Esophagus (tissue), 2 donors: ENCODE data around the gene ARHGAP29. TPM values are rescaled to one million over a fixed set of nuclear protein-coding genes. Genes with fewer than 3 reads are reported as not detected.

Source experiments
- H3K27ac ChIP-seq, 2 donors: one replicate each; pipeline ENCODE4 v1.5.1; 2013; ENCODE audit warnings: low read depth in 2 of 2, mild to moderate bottlenecking in 2 of 2, inconsistent platforms in 1 of 2, low read length in 1 of 2, moderate library complexity in 1 of 2
- H3K27me3 ChIP-seq, 2 donors: one replicate each; pipeline ENCODE4 v1.6.1; 2013; ENCODE audit warnings: low read length in 2 of 2, control low read depth in 1 of 2, mild to moderate bottlenecking in 1 of 2; ENCODE audit not compliant: insufficient read depth in 2 of 2, control insufficient read depth in 1 of 2
- H3K36me3 ChIP-seq, 2 donors: one replicate each; pipeline ENCODE4 v1.6.1; 2013; ENCODE audit warnings: low read length in 1 of 2; ENCODE audit not compliant: control insufficient read depth in 2 of 2, insufficient read depth in 2 of 2
- H3K4me1 ChIP-seq, 2 donors: one replicate each; pipeline ENCODE4 v1.6.1; 2013; ENCODE audit warnings: low read length in 1 of 2; ENCODE audit not compliant: control insufficient read depth in 2 of 2, insufficient read depth in 2 of 2
- H3K4me3 ChIP-seq, 2 donors: one replicate each; pipeline ENCODE4 v1.5.1; 2013; ENCODE audit warnings: low read length in 2 of 2, mild to moderate bottlenecking in 2 of 2, low read depth in 1 of 2, moderate library complexity in 1 of 2
- H3K9me3 ChIP-seq, 2 donors: one replicate each; pipeline ENCODE4 v1.6.1; 2013; ENCODE audit warnings: mild to moderate bottlenecking in 2 of 2, low read depth in 1 of 2, low read length in 1 of 2, moderate library complexity in 1 of 2; ENCODE audit not compliant: control insufficient read depth in 2 of 2, insufficient read depth in 1 of 2
- WGBS, 2 donors: extraction: QIAGEN DNeasy Blood & Tissue Kit; methylation state at CpG; one replicate each; pipeline ENCODE4 v1.1.7; 2013; 5-methylcytosine and 5-hydroxymethylcytosine counted together
- polyA plus RNA-seq, 2 donors: library from polyadenylated mRNA; stranded (reverse); fragments of 200-250 nt; gene quantifications; one replicate each; pipeline ENCODE4 v1.2.3, GENCODE V29; 2013
- donor health status: healthy with polysubstance abuse.
- donor health status: Bipolar disorder and iron deficiency.

The ARHGAP29 gene
- polyA plus RNA-seq, 2 donors, result 2.7 to 2.8 TPM

- Histone ChIP-seq H3K27me3 (no peaks in the 10 kb centered on the region), H3K27ac (no peak overlapping the region), H3K4me1 (no peaks in the 10 kb centered on the region), H3K36me3 (no peaks in the 10 kb centered on the region), H3K4me3 (no peak overlapping the region), H3K9me3 (no peaks in the 10 kb centered on the region)
- WGBS, 2 donors, result 68 to 84% methylated on average over 2 of the region's 2 CpGs
Observed at GRCh38 chr1:94142583-94142982, 94.8 kb downstream of the ARHGAP29 start.

- Histone ChIP-seq H3K27me3 (no peaks in the 10 kb centered on the region), H3K36me3 (no peaks in the 10 kb centered on the region), H3K9me3 (no peaks in the 10 kb centered on the region), H3K4me3 (no peak overlapping the region), H3K27ac (no peak overlapping the region), H3K4me1 (no peaks in the 10 kb centered on the region)
- 42 to 58% methylated on average over 1 of the region's 1 CpG for WGBS, 2 donors
Observed at GRCh38 chr1:94142022-94142421, 95.4 kb downstream of the ARHGAP29 start.

GRCh38 chr1:94132111-94132510 lies 105.3 kb downstream of the ARHGAP29 start:
- WGBS, 2 donors, result 93 to 96% methylated on average over 5 of the region's 5 CpGs
- H3K4me1 ChIP-seq, result no peaks in the 10 kb centered on the region
- H3K36me3 ChIP-seq, result no peaks in the 10 kb centered on the region
- H3K27ac ChIP-seq, result no peak overlapping the region
- H3K27me3 ChIP-seq, result no peaks in the 10 kb centered on the region
- no peaks in the 10 kb centered on the region for H3K9me3 ChIP-seq
- H3K4me3 ChIP-seq, result no peak overlapping the region

GRCh38 chr1:94130851-94131595 lies 106.4 kb downstream of the ARHGAP29 start:
- Histone ChIP-seq H3K36me3 (no peaks in the 10 kb centered on the region), H3K27me3 (no peaks in the 10 kb centered on the region), H3K4me1 (no peaks in the 10 kb centered on the region), H3K9me3 (no peaks in the 10 kb centered on the region), H3K27ac (no peak overlapping the region), H3K4me3 (no peak overlapping the region)
- 66 to 69% methylated on average over 8 of the region's 8 CpGs for WGBS, 2 donors

GRCh38 chr1:94126651-94127050 lies 110.7 kb downstream of the ARHGAP29 start:
- WGBS, 2 donors, result 69 to 75% methylated on average over 3 of the region's 3 CpGs
- H3K27me3 ChIP-seq, result no peaks in the 10 kb centered on the region

GRCh38 chr1:94125551-94126514 lies 111.6 kb downstream of the ARHGAP29 start:
- no peaks in the 10 kb centered on the region for H3K27me3 ChIP-seq
- H3K27ac ChIP-seq, result no peak overlapping the region
- no peak overlapping the region for H3K4me3 ChIP-seq
- H3K4me1 ChIP-seq, result peaks cover 0 to 4% of the 10 kb centered on the region in 2 donors
- H3K36me3 ChIP-seq, result no peaks in the 10 kb centered on the region
- H3K9me3 ChIP-seq, result no peaks in the 10 kb centered on the region
- 62 to 72% methylated on average over 6 of the region's 6 CpGs for WGBS, 2 donors

More at GRCh38 chr1:94126651-94127050, 110.7 kb downstream of the ARHGAP29 start:
- Histone ChIP-seq H3K27ac (no peak overlapping the region), H3K4me1 (peaks cover 0 to 4% of the 10 kb centered on the region in 2 donors), H3K9me3 (no peaks in the 10 kb centered on the region), H3K36me3 (no peaks in the 10 kb centered on the region), H3K4me3 (no peak overlapping the region)

- H3K9me3 ChIP-seq, result no peaks in the 10 kb centered on the region
- H3K36me3 ChIP-seq, result no peaks in the 10 kb centered on the region
- 88 to 90% methylated on average over 1 of the region's 1 CpG for WGBS, 2 donors
- no peak overlapping the region for H3K4me3 ChIP-seq
- H3K27me3 ChIP-seq, result no peaks in the 10 kb centered on the region
- H3K27ac ChIP-seq, result no peak overlapping the region
- H3K4me1 ChIP-seq, result peaks cover 0 to 4% of the 10 kb centered on the region in 2 donors
Observed at GRCh38 chr1:94124538-94124937, 112.8 kb downstream of the ARHGAP29 start.

GRCh38 chr1:94122201-94122970 lies 115.0 kb downstream of the ARHGAP29 start:
- Histone ChIP-seq H3K27me3 (no peaks in the 10 kb centered on the region), H3K36me3 (no peaks in the 10 kb centered on the region), H3K4me3 (no peak overlapping the region), H3K27ac (no peak overlapping the region), H3K9me3 (no peaks in the 10 kb centered on the region), H3K4me1 (peaks cover 0 to 4% of the 10 kb centered on the region in 2 donors)
- 72 to 76% methylated on average over 5 of the region's 5 CpGs for WGBS, 2 donors
